GM21737 (cell line): ENCODE results near the gene PPP1R3F.

Experiments
- ATAC-seq: cut with Tn5 transposase; IDR thresholded peaks from one replicate; pipeline ENCODE4 v1.9.1; 2021; ENCODE audit warnings: mild to moderate bottlenecking, moderate library complexity; ENCODE audit not compliant: unreplicated experiment

The PPP1R3F gene

GRCh38 chrX:49269767-49270248 lies at the start of gene PPP1R3F:
Gene PPP1R3F, plus strand, starts transcription at chrX:49269793. Its CDS starts 77 bp downstream, at chrX:49269870.
- peak; percentile 14 for ATAC-seq

- no peak for ATAC-seq
These were observed 49.5 kb upstream of the PPP1R3F start for GRCh38 chrX:49220100-49220499.

GRCh38 chrX:49221868-49222267 lies 47.7 kb upstream of the PPP1R3F start:
- no peak for ATAC-seq

- no peak for ATAC-seq
These were observed 43.7 kb upstream of the PPP1R3F start for GRCh38 chrX:49225858-49226257.

- ATAC-seq = no peak
These were observed 42.6 kb upstream of the PPP1R3F start for GRCh38 chrX:49226946-49227345.

GRCh38 chrX:49227726-49228125 lies 41.9 kb upstream of the PPP1R3F start:
- ATAC-seq = no peak

- ATAC-seq = no peak
These were observed 41.4 kb upstream of the PPP1R3F start for GRCh38 chrX:49228185-49228584.

- ATAC-seq = peak; percentile 73
These were observed 38.9 kb upstream of the PPP1R3F start for GRCh38 chrX:49230500-49231232.

GRCh38 chrX:49231333-49232000 lies 38.1 kb upstream of the PPP1R3F start:
- ATAC-seq = no peak

GRCh38 chrX:49232525-49232924 lies 37.1 kb upstream of the PPP1R3F start:
- ATAC-seq = no peak

GRCh38 chrX:49233176-49233575 lies 36.4 kb upstream of the PPP1R3F start, which contains the start of gene CACNA1F:
Gene CACNA1F, minus strand, starts transcription at chrX:49233340. Its CDS starts 31 bp downstream, at chrX:49233309.
- no peak for ATAC-seq

GRCh38 chrX:49233887-49234555 lies 35.6 kb upstream of the PPP1R3F start:
- ATAC-seq = no peak

- no peak for ATAC-seq
These were observed 32.5 kb upstream of the PPP1R3F start for GRCh38 chrX:49237060-49237459.

GRCh38 chrX:49238735-49239134 lies 30.9 kb upstream of the PPP1R3F start:
- no peak for ATAC-seq

- ATAC-seq = no peak
These were observed 27.0 kb upstream of the PPP1R3F start for GRCh38 chrX:49242545-49243066.

GRCh38 chrX:49243166-49243565 lies 26.4 kb upstream of the PPP1R3F start:
- ATAC-seq = no peak

- ATAC-seq = no peak
These were observed 25.4 kb upstream of the PPP1R3F start for GRCh38 chrX:49244207-49244606.

GRCh38 chrX:49246541-49246940 lies 23.1 kb upstream of the PPP1R3F start:
- ATAC-seq = no peak

- ATAC-seq = no peak
These were observed 22.2 kb upstream of the PPP1R3F start for GRCh38 chrX:49247346-49247745.

GRCh38 chrX:49247916-49248811 lies 21.4 kb upstream of the PPP1R3F start:
- ATAC-seq = no peak
